Cerebellar cortex (tissue), 1 donor: ENCODE measurements around the gene MGST3.
"Not testable (repeated sequence)": the region's sequence is repeated elsewhere in the genome, so short reads cannot be mapped to it uniquely, and the experiment has no call there.

Source experiments
- DNase-seq: peaks from one replicate; pipeline ENCODE4 v3.0.0-alpha.2; 2015; ENCODE audit warnings: low spot score

MGST3 gene

DNA sequence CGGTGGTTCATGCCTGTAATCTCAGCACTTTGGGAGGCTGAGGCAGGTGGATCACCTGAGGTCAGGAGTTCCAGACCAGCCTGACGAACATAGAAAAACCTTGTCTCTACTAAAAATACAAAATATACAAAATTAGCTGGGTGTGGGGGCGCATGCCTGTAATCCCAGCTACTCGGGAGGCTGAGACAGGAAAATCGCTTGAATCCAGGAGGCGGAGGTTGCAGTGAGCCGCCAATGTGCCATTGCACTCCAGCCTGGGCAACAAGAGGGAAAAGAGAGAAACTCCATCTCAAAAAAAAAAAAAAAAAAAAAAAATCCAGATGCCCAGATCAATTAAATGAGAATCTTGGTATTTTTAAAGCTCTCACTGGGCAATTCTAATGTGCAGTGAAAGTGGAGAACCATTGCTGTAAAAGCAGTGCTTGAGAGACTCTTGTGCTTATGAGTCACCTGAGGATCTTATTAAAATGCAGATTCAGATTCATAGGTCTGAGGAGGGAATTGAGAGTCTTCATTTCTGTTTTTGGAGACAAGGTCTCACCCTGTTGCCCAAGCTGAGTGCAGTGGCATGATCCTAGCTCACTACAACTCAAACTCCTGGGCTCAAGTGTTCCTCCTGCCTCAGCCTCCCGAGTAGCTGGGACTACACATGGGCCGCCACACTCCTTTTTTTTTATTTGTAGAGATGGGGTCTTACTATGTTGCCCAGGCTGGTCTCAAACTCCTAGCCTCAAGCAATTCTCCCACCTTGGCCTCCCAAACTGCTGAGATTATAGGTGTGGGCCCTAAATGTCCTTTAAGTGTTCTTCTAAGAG lies 27.9 kb downstream of the MGST3 start:
- not testable (repeated sequence) for DNase-seq

GRCh38 chr1:165659581-165659895 lies 28.5 kb downstream of the MGST3 start:
- DNase-seq = no peak

GRCh38 chr1:165661703-165662102 lies 30.7 kb downstream of the MGST3 start:
- DNase-seq = no peak

DNA sequence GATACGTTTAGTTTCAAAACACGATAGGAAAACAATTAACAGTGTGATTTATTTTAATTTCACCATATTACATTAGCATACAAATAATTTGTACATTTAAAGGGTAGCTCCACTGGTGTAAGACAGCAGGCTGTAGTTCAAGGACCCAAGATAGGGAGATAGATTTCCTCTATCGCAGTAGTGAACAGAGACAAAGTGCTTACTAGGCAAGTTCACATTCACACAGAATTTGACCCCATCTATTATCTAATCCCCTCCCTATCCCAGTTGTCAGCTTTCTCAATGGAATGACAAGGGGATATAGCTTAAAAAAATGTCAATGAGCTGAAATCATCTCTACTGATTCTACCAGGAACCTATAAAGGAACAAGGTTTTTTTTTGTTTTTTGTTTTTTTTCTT lies 31.2 kb downstream of the MGST3 start:
- DNase-seq = no peak

GRCh38 chr1:165666152-165666825 lies 35.3 kb downstream of the MGST3 start:
- no peak for DNase-seq

DNA sequence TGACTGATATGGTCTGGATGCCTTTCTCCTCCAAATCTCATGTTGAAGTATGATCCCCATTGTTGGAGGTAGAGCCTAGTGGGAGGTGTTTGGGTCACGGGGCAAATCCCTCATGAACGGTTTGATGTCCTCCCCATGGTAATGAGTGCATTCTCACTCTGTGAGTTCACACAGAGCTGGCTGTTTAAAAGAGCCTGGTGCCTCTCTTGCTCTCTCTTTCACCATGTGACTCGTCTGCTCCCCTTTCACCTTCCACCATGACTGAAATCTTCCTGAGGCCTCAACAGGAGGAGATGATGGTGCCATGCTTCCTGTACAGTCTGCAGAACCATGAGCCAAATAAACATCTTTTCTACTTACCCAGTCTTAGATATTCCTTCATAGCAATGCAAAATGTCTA lies 37.1 kb downstream of the MGST3 start:
- DNase-seq = no peak

DNA sequence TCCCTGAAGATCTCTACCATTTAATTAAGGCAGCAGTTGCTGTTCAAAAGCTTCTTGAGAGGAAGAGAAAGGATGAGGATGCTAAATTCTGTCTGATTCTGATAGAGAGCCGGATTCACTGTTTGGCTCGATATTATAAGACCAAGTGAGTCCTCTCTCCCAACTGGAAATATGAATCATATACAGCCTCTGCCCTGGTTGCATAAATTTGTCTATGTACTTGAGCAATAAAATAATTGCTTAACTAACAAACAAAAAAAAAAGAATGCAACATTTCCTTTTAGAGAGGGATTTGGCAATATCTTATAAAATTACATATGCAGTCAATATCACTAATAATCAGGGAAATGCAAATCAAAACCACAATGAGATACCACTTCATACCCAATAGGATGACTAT lies 40.5 kb downstream of the MGST3 start:
- DNase-seq = no peak

- DNase-seq = no peak
Measured at GRCh38 chr1:165674599-165674998, 43.6 kb downstream of the MGST3 start.

DNA sequence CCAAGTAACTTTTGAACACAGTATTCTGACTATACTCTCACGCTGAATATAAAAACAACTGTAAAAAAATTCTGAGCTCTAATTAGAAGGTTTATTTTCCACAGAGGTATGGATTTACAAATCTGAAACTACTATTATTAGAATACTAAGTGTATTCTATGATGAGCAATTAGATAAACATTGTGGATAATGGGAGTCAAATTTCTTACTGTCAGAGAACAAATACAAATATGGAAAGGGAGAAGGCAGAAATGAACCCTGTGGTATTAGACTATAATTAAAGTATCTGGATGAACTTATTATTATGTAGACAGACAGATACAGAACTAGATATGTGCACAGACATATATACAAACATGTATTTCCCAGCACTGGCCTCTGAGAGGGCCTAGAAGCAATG lies 44.8 kb downstream of the MGST3 start:
- no peak for DNase-seq

GRCh38 chr1:165678509-165678908 lies 47.5 kb downstream of the MGST3 start:
- DNase-seq = no peak

DNA sequence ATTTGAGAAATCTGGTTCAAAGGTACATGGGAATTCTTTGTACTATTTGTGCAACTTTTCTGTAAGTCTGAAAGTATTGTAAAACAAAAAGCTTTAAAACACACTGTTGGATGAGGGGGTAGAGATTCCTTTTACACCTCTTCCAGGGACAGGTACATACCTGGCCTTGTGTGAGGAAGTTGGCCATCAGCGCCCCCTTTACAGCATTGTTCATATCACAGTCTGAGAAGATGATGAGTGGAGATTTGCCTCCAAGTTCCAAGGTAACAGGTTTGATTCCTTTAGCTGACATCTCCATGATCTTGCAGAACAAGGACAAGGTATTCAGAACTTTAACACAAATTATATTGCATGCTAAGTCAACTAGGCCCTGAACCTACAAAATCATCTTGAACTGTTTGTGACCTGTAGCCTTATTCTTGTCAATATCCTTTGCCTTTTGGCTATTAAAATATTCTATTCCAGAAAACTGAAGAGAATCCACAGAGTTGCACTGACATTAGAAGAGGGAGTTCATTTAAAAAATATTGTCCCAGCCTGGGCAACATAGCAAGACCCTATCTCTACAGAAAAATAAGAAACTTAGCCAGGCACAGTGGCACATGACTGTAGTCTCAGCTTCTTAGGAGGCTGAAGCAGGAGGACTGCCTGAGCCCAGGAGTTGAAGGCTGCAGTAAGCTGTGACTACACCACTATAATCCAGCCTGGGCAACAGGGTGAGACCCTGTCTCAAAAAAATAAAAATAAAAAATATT lies 48.4 kb downstream of the MGST3 start:
- DNase-seq = no peak

- DNase-seq = no peak
Measured at GRCh38 chr1:165680303-165680702, 49.3 kb downstream of the MGST3 start.

DNA sequence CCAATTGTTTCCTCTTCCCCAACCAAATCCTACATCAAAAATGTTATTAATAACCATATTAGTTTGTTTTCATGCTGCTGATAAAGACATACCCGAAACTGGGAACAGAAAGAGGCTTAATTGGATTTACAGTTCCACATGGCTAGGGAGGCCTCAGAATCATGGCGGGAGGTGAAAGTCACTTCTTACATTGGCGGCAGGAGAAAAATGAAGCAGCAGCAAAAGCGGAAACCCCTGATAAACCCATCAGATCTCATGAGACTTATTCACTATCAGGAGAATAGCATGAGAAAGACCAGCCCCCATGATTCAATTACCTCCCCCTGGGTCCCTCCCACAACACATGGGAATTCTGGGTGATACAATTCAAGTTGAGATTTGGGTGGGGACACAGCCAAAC lies 49.7 kb downstream of the MGST3 start:
- DNase-seq = not testable (repeated sequence)

GRCh38 chr1:165683848-165684485 lies 52.9 kb downstream of the MGST3 start:
- no peak for DNase-seq

- peak; percentile 5 for DNase-seq
Measured at GRCh38 chr1:165686121-165686970, 55.3 kb downstream of the MGST3 start.

DNA sequence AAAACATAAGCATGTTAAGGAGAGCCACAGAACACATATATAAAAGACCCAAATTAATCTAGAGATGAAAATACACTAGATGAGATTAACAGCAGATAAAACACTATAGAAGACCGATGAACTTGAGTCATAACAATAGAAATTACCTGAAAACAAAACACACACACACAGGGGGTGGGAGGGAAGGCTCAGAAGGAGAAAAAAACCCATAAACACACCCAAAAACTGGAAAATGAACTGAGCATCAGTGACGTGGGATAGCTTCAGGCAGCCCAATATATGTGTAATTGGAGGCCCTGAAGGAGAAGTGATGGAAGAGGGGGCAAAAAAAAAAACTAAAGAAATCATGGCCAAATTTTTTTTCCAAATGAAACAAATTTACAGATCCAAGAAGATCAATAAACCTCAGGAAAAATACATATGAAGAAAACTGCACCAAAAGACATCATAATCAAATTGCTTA lies 56.0 kb downstream of the MGST3 start:
- DNase-seq = no peak

DNA sequence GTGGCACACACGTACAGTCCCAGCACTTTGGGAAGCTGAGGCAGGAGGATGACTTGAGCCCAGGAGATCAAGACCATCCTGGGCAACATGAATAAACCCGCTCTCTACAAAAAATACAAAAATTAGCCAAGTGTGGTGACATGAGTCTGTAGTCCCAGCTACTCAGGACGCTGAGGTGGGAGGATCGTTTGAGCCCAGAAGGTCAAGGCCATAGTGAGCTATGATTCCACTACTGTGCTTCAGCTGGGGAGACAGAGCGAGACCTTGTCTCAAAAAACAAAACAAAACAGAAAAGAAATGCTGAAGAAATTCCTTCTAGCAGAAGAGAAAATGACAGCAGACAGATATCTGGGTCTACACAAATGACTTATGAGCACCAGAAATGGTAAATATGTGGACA lies 57.0 kb downstream of the MGST3 start:
- DNase-seq = no peak

- DNase-seq = peak; percentile 5
Measured at GRCh38 chr1:165695031-165695430, 64.0 kb downstream of the MGST3 start.

- peak; percentile 37 for DNase-seq
Measured at GRCh38 chr1:165696625-165697100, 65.6 kb downstream of the MGST3 start.

DNA sequence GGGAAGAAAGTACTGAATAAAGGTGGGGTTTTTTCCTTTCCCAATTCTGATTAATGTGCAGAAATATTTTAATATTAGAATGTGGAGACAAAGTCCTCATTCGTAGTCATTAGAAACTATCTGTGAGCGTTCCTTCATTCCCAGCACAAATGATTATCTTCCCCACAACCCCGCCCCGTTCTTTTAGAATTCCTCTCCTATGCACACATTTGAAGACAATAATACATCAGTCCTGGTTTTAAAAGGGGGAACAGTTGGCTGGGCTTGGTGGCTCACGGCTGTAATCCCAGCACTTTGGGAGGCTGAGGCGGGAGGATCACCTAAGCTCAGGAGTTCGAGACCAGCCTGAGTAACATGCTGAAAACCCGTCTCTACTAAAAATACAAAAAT lies 66.5 kb downstream of the MGST3 start:
- no peak for DNase-seq
